Fibroblast of the aortic adventitia (primary cell): ENCODE results near the gene PCBP1. TPM values are rescaled to one million over a fixed set of nuclear protein-coding genes. Genes with fewer than 3 reads are reported as not detected.
"Not testable (repeated sequence)": the region's sequence is repeated elsewhere in the genome, so short reads cannot be mapped to it uniquely, and the experiment has no call there.

ENCODE experiments used
- DNase-seq: peaks from one replicate; pipeline ENCODE4 v3.0.0-alpha.2; 2010; ENCODE audit warnings: low read depth
- H3K4me3 ChIP-seq: 2 replicates; pipeline ENCODE4 v1.5.1; 2011; ENCODE audit warnings: low read depth, mild to moderate bottlenecking, control low read depth, low read length, moderate library complexity
- total RNA-seq: library from RNA; depleted of rRNA; stranded (reverse); fragments of >200 nt; gene quantifications from 2 replicates; pipeline ENCODE4 v1.2.3, GENCODE V29; 2012; ENCODE audit warnings: low replicate concordance
- TF ChIP-seq, protein P1 (sequence below): IDR thresholded peaks from 2 replicates; pipeline ENCODE4 v1.5.1; 2011; ENCODE audit warnings: mild to moderate bottlenecking, low read length, control low read depth, inconsistent platforms; ENCODE audit not compliant: insufficient read depth

Gene PCBP1
- total RNA-seq, 1 donor = 68.5 TPM

DNA sequence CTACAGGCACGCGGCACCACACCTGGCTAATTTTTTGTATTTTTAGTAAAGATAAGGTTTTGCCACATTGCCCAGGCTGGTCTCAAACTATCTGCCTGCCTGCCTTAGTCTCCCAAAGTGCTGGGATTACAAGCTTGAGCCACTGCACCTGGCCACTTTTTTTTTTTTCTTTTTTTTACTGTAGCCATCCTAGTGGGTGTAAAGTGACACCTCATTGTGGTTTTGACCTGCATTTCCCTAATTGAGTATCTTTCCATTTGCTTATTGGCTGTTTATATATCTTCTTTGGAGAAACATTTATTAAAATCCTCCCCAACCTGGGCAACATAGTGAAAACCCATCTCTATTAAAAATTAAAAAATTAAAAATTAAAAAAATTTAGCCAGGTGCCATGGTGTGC is 12.0 kb downstream of the PCBP1 start:
- TF ChIP-seq, protein P1, sequence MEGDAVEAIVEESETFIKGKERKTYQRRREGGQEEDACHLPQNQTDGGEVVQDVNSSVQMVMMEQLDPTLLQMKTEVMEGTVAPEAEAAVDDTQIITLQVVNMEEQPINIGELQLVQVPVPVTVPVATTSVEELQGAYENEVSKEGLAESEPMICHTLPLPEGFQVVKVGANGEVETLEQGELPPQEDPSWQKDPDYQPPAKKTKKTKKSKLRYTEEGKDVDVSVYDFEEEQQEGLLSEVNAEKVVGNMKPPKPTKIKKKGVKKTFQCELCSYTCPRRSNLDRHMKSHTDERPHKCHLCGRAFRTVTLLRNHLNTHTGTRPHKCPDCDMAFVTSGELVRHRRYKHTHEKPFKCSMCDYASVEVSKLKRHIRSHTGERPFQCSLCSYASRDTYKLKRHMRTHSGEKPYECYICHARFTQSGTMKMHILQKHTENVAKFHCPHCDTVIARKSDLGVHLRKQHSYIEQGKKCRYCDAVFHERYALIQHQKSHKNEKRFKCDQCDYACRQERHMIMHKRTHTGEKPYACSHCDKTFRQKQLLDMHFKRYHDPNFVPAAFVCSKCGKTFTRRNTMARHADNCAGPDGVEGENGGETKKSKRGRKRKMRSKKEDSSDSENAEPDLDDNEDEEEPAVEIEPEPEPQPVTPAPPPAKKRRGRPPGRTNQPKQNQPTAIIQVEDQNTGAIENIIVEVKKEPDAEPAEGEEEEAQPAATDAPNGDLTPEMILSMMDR = no peak
- no peak for DNase-seq
- no peak overlapping the region for H3K4me3 ChIP-seq

DNA sequence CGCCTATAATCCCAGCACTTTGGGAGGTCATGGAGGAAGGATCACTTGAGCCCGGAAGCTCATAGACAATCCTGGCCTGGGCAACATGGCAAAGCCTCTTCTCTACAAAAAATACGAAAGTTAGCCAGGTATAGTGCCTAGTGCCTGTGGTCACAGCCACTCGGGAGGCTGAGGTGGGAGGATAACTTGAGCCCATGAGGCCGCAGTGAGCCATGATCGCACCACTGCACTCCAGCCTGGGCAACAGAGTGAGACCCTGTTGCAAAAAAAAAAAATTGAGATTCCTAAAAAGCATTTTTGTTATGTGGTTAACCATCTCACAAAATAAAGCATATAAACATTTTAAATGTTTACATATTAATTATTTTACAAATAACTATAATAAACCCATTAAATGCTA is 13.9 kb downstream of the PCBP1 start:
- H3K4me3 ChIP-seq = no peak overlapping the region
- TF ChIP-seq, protein P1 = no peak
- DNase-seq = no peak

DNA sequence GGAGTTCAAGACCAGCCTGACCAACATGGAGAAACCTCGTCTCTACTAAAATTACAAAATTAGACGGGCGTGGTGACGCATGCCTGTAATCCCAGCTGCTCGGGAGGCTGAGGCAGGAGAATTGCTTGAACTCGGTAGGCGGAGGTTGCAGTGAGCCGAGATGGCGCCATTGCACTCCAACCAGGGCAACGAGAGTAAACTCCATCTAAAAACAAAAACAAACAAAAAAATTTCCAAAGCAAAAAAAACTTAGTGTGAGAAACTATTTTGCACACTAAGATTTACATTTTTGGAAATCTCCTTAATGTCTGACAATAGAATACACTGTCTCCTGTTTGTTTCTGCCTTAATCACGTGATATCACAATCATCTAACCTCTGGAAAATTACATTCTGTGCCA is 14.4 kb downstream of the PCBP1 start:
- DNase-seq, H3K4me3 ChIP-seq: not testable (repeated sequence)

DNA sequence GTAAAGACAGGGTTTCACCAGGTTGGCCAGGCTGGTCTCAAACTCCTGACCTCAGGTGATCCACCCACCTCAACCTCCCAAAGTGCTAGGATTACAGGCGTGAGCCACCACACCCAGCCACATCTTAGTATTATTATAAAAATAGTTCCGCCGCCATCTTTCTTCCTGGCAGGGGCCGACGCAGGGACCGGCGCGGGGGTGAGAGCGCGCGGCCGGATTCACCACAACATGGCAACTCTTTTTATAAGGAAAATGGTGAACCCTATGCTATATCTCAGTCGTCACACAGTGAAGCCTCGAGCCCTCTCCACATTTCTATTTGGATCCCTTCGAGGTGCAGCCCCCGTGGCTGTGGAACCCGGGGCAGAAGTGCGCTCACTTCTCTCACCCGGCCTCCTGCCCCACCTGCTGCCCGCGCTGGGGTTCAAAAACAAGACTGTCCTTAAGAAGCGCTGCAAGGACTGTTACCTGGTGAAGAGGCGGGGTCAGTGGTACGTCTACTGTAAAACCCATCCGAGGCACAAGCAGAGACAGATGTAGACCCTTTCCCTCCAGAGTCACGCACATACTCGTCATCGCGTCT is 15.1 kb downstream of the PCBP1 start:
- H3K4me3 ChIP-seq, DNase-seq: not testable (repeated sequence)

DNA sequence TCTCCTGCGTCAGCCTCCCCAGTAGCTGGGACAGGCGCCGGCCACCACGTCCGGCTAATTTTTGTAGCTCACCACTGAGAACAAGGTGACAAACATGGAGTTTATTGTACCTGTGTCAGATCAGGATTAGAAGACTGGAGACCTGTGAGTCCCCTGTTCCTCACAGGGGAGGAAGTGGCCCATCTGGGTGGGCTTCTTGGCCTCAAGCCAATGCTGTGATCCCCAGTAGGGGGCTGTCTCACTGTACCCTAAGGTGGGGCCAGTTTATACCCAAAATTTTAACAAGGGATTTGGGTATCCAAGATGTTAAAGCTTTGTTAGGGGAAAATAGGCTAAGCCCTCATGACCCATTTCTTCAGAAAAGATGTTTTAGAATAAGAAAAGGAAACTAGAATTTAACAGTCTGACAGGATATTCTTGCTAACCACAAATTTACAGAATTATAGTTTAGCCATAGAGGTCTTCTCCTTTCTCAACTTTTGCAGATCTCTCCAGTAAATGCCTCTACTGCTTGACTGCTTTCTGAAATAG is 16.3 kb downstream of the PCBP1 start:
- no peak for DNase-seq
- no peak overlapping the region for H3K4me3 ChIP-seq
- TF ChIP-seq, protein P1 = no peak

DNA sequence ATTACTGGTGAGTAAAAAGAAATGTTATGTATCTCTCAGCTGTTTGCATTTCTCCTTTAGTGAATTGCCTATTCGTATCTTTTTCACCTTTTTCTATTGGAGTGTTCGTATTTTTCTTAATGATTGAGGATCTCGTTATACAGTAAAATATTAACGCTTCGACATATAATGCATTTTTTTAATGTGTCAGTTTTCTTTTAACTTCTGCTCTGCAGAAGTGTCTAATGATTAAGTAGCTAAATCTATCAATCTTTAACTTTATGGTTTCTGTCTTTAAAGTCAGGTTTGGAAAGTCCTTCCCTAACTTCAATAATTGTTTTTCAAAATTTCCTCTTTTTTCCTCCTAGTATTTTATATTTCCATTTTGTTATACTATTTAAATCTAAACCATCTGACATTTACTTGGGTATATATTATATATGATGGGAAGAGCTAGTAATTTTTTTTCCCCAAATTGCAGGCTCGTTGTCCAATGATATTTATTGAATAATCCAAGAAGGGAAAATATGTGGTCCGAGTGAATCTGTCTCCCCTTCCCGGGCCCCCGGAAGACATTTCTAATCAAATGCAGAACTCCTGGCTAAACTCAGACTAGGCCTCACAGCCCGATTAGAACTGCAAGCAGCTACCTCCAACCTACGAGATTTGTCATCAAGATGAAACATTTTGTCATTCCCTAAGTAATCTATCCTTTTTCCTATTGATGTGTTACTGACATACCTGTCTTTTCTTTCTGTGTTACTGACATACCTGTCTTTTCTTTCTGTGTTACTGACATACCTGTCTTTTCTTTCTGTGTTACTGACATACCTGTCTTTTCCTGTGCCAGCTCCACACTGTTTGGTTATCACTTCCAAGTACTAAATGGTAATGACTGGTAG is 17.2 kb downstream of the PCBP1 start:
- no peak overlapping the region for H3K4me3 ChIP-seq
- TF ChIP-seq, protein P1 = no peak
- DNase-seq = peak; percentile 65

DNA sequence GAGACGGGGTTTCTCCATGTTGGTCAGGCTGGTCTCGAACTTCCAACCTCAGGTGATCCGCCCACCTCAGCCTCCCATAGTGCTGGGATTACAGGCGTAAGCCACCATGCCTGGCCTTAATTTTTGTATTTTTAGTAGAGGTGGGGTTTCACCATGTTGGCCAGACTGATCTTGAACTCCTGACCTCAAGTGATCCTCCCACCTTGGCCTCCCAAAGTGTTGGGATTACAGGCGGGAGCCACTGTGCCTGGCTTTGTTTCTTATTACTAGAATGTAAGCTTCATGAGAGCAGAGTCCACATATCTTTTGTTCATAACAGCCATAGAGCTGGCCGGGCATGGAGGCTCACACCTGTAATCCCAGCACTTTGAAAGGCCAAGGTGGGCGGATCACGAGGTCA is 18.9 kb downstream of the PCBP1 start:
- DNase-seq = not testable (repeated sequence)

DNA sequence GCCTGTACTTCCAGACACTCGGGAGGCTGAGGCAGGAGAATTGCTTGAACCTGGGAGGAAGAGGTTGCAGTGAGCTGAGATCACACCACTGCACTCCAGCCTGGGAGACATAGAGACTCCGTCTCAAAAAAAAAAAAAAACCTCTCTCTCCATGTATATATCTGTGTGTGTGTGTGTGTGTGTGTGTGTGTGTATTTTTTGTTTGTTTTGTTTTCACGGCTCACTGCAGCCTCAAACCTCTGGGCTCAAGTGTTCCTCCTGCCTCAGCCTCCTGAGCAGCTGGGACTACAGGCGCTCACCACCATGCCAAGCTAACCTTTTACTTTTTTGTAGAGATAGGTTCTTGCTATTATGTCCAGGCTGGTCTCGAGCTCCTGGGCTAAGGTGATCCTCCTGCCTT is 23.1 kb downstream of the PCBP1 start:
- DNase-seq, H3K4me3 ChIP-seq: not testable (repeated sequence)

More for the DNA sequence above, 18.9 kb downstream of the PCBP1 start:
- H3K4me3 ChIP-seq = not testable (repeated sequence)
